HG03342 (cell line): ENCODE measurements around the gene FMO2.
A peak's percentile ranks its signal among the peaks of the same experiment; 100 is the strongest.

ENCODE experiments used
- ATAC-seq: cut with Tn5 transposase; IDR thresholded peaks from one replicate; pipeline ENCODE4 v1.9.1; 2021; ENCODE audit warnings: mild to moderate bottlenecking, moderate library complexity; ENCODE audit not compliant: unreplicated experiment

The FMO2 gene

DNA sequence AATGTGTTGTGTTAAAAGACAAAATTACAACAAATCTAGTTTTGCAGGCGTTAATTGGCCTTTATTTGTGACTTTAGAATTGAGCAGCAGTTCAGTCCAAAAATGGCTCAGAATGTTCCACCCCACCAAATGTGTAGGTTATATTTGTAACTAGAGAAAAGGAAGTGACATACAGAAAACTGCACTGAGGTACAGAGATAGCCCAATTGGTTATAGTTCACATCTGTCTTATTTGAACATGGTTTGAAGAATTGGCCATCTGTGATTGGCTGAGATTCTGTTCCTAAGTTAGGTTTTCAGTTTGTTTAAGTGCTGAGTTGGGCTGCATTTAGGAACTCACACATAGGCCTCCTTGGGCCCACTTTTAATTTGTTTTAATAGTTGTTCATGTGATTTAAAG, 12.0 kb upstream of the FMO2 start:
- no peak for ATAC-seq

DNA sequence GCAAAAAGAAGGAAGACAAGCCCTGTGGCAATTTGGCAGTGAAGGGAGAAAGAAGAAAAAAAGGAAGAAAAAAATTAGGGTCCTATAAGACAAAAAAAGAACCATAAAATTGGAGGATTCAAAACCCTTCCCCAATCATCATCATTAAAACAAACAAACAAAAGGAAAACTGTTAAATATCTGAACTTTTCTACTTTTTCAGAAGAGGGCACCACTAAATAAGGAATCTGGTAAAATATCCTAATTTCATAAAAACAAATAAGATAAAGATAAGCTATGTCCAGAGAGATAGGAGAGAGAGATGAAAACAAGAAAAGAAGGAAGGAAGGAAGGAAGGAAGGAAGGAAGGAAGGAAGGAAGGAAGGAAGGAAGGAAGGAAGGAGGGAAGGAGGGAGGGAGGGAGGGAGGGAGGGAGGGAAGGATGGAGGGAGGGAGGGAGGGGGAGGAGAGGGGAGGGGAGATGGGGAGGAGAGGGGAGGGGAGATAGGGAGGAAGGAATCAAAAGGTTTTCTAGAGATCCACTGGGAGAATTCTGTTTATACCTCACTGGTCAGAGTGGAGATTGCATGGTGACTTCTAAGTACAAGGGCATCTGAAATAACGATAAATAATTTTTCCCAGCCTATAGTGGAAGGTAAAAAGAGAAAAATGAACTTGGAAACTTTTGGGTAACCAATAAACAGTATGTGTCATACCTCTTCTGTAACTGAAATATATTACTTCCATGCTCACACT, 10.4 kb upstream of the FMO2 start:
- ATAC-seq: no peak

DNA sequence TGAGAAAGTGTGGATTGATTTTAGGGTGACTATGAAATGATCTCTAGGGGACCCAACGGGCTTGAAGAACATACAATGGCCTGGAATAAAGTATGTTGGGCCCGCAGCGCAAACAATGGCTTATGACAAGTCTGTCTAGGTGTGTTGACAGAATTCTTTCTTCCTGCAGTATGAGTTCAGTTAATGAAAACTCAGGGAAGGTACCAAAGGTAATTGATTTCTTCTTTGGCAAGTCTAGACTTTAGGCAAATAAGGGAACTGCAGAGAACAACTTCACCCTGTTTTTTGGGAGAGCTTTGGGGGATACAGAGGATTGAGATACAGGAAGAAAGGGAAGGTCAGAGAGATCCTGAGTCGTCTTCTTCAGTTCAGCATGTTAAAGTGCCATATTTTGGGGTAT, 7.8 kb upstream of the FMO2 start:
- no peak for ATAC-seq

DNA sequence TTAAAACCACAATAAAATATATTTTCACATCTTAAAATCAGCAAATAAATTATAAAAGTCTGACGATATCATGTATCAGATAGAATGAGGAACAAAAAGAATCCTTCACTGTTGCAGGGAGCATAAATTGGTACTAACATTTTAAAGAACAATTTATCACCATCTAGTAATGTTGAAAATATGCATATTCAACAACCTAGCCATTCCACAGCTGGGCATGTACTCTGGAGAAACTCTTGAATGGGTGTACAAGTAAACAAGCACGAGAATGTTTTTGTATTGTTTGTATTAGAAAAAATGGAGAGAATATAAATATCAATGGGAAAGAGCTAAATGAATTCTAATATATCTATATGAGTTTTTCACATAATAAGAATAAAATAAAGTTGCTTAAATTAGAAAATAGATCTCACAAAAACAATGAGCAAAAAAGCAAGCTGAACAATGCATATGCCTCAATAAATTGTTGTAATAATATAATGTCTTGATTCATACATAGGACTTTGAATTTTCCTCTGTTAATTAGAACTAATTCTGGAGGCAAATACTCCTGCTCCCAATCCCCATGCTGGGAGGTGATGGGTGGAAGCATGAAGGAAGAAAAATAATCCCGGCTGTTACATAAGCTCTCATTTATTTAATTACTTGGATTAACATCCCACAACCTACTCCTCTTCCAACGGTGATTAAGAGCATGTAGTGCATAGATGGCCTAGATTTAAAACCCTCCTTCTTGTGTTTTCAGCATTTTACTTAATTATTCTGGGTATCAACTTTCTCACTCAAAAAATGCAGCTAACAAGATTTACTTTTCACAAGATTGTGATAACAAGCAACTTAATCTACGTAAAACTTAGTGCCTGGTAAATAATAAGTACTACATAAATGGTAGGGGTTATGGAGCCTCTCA, 5.5 kb upstream of the FMO2 start:
- no peak for ATAC-seq

DNA sequence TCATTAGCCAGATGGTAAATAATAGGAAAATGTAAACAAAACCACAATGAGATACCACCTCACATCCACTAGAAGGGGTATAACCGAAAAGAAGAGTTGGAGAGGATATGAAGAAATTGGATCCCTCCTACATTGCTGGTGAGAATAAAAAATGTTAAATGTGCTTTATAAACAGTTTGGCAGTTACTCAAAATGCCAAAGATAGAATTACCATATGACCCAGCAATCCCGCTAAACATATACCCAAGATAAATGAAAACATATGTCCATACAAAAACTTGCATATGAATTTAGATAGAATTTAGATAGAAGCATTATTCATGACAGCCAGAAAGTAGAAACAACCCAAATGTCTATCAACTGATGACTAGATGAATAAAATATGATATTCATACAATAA, 4.4 kb upstream of the FMO2 start:
- no peak for ATAC-seq

DNA sequence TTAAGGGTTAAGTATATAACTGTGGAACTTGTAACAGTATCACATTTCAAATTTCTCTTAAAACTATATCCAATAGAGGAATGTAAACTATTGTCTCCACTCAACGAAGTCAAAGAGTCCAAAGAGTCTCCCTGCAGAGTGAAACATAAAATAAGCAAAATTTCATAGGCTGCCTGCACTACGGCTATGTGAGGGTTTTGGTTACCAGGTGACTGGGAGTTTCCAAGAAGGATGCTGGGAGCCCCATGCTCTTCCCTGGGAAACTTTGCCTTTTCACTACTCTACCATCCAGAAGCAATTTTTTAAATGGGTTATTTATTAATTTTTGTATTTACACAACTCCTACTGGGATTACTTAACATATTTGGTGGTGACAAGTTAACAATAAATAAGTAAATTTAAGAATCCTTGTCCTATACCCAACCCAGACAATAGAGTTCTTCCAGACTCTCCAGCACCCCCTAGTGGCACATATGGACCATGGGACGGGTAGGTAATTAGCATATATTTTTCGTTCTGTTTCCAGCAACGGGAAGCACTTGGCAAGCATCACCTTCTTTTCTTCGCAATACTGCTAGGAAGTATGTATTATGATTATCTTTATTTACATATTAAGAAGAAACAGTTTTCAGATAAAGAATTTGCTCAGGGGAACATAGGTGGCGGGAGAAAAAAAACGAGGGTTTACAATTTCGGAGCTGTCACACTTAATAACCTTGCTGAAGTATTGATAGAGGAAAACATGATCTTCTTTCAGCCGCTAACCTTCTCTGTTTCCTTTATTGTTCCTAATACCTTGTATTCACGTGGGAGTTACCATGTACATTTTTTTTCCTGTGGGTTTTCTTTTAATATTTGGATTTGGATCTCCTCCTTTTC, 3.5 kb downstream of the FMO2 start:
- ATAC-seq: peak; percentile 77

DNA sequence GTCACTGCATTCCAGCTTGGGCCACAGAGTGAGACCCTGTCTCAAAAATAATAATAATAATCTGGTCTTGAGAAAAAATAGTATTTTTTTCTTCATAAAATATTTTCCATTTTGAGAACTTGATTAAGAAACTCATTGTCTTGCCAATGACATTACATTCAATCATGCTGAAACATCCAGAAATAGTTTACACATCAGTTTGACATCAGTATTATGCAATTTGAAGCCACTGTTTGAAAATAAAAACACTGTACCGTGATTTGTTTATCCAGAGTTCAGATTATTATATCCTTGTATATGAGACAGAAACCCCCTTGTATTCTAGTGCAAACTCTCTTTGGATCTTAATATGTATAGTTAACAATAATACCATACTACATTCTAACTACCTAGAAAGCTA, 6.9 kb downstream of the FMO2 start:
- no peak for ATAC-seq

DNA sequence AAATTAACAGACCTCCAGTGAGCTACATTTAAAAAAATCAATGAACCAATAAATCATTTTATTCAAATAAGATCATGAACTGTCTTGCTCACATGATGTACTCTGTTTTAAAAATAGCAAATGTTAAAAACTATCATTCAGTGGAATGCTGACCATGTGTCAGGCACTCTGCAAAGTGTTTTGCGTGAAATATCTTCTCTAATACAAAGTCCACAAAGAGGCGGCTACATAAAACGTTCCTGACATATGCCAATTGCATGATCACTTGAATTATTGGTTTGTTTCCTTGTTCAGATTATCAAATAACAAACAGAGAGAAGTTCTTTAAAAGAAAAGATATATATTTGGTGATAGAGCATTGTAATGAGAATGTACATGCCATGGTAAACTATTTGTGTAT, 10.7 kb downstream of the FMO2 start:
- no peak for ATAC-seq

DNA sequence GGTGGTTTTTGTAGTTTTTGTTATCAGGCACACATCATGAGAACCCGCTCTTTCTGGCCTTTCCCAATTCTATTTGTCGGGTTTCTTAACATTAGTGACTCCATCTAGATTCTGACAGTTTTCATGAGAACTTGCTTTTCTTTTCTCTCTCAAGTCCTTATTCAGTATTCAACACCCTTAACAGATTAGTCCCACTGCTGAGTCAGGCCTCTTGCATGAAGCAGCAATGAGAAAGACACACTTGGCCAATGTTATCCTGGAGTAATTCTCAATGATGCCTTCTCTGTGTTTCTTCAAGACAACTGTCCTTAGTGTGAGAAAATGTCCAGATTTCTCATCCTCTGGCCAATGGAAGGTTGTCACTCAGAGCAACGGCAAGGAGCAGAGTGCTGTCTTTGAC, 11.3 kb downstream of the FMO2 start:
- ATAC-seq: no peak

DNA sequence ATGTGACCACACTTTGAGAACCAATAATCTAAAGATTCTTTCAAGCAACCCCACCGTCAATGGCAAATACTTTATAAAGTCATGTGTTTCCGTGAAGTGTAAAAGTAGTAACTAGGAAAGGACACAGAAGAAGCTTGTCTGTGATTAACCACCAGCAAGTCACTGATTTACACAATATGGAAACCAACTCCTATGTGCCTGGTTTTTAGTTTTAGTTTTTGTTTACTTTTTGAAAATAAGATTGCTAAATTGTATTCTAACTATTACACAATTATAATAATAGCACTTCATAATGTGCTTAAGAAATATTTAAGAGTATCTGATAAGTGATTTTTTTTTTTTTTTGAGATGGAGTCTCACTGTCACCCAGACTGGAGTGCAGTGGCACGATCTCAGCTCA, 13.0 kb downstream of the FMO2 start:
- no peak for ATAC-seq

DNA sequence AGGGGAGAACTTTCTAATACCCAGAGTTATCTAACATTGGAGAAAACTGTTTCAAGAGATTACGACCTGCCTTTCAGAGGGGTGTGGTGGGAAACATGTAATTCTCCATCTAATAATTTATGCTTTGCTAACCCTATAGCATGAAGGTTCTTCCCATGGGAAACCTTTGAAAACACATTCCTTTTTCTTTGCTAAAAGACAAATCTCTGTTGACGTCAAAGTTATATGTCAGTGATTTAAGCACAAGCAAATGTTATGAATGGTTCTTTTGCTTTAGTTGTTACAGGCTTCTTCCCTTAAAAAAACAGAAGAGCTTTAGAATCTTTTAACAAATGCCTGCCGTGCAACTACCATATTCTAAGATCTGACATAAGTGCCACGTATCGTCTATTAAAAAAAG, 19.2 kb downstream of the FMO2 start:
- ATAC-seq: no peak

DNA sequence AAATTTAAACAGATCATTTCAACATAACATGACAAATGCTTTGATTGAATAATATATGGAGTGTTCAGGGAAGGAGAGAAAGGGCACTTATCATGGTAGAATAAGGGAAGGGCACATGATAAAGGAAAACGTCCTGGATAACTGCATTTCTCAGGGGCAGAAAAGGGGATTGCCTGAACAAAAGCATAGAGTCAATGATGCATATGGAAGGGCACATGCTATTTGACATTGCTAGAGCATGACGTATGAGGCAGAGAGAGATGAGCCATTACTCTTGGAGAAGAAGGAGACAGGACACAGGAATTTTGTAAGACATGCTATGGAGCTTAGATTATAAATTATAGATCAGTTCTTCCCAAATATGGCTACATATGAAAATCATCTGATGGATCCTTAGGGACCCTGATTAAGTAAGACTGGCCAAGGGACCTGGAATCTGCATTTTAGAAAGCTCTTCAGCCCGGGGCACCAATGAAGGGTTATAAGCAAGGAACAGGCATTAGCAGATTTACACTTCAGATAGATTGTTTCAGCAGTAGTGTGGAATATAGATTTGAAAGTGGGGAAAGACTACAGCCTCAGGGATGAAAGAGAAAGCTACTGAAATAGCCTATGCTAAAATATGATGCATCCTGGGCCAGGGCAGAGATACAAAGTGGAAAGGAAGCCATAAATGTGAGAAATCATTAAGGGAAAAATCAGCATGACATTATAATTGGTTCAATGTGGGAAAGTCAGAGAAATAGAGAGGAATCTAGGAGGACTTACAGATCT, 21.3 kb downstream of the FMO2 start:
- no peak for ATAC-seq

DNA sequence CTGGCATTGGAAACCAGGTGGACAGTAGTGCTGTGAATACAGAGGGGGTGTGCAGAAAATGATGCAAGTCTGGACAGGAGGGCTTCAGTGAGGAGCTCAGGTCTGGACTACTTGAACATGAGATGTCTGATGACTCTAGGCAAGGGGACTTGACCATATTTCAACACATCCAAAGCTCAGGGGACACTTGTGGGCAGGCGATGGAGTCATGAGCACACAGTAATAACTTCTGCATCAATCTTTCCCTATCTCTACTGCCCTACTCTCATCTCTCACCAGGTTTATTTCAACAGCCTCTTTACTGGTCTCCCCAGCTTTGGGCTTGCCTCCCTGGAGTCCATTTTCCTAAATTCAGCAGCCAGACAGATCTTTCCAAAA, 21.9 kb downstream of the FMO2 start:
- no peak for ATAC-seq

DNA sequence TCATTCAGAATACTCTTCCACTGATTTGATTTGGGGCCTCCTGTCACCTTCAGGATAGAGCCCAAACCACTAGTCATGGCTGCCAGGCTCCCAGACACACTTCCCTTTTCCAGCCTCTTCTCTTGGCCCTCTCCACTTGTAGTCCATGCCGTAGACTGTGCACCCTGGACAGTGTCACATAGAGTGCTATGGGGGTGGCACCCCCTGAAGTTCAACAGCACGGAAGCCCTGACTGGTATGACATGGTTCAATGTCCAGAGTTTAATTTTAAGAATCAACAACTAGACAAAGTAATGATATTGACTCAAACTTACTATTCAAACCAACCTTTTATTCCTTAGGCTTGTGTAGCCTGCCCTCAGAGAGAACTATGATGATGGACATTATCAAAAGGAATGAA, 22.3 kb downstream of the FMO2 start:
- ATAC-seq: no peak

DNA sequence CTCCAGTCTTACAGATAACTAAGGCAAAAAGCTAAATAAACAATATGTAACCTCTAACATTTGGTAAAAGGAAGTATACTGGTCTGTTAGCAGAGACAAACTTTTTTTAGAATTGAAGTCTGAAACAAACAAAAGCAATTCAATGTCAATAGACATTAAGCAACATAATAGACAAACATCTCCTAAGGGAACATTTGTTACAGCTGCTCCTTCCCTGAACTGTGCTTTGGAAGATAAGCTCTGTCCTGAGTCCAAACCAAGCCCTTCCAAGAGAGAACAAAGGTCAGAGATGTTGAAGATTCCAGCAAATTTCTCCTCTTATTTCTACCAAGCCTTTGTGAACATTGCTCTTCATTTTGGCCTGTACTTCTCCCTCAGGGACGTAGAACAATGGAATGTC, 25.3 kb downstream of the FMO2 start:
- ATAC-seq: no peak

DNA sequence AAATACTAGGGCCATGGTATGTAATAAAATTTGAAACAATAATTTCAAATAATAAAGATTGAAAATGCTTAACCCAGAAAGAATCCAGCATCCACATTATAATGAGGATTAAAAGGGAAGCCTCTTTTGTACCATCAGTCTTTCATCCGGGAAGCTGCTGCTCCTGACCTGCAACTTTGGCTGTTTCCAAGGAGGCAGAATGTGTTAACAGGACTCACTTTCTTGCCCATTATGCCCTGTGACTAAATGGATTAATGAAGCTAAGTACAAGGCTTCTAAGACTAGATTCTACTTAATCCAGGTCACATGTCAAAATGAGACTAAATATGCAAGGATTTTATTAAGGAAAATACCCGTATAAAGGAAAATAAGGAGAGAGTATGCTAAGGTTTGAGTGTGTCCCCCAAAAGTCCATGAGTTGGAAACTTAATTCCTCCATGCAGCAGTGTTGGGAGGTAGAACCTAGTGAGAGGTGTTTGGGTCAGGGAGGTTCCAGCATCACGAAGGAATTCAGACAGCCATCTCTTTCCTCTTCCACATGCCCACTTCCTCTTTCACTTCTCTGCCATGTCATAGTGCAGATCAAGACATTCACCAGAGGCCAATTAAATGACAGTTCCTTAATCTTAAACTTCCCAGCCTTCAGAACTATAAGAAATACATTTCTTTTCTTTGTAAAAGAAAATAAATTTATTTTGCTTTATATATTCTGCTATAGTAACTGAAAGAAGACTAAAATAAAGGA, 27.7 kb downstream of the FMO2 start:
- ATAC-seq: no peak

DNA sequence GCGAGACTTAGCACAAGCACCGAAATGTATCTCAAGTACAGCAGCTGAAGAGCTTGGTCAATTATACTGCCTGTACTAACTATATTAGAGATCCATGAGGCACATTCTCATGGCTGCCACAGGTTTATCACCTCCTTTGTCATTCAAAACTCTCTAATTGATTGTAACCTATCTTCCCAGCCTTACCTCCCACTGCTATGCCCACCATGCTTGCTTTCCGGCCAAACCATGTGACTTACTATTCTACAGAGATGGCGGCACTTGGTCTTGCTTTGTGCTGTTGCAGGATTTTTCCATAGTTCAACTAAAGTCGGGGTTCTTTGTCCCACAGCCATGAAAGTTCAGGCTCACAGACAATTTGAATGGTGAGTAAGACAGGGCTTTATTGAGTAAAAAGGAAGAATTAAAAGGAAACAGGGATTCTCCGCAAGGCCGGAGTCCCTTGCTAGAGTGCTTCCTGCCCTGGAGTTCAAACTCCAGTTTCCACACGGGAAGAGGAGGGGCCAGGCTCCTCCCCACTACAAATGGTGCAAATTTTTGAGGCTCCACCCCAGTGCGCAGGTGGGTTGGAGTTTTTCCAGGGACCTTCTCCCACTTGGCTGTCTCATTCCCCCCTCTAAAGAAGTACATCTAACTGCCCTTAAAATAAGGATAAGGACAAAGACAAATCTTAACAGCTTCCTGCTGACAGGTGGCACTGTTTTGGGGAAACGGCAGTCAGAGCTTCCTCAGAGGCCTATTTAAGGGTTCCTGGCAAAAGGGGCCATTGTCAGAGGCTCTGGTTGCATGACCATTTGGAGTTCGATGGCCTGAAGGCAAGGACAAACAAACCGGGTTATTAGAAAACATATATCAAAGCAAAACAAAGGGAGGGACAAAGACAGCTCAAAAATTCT, 28.7 kb downstream of the FMO2 start:
- no peak for ATAC-seq

DNA sequence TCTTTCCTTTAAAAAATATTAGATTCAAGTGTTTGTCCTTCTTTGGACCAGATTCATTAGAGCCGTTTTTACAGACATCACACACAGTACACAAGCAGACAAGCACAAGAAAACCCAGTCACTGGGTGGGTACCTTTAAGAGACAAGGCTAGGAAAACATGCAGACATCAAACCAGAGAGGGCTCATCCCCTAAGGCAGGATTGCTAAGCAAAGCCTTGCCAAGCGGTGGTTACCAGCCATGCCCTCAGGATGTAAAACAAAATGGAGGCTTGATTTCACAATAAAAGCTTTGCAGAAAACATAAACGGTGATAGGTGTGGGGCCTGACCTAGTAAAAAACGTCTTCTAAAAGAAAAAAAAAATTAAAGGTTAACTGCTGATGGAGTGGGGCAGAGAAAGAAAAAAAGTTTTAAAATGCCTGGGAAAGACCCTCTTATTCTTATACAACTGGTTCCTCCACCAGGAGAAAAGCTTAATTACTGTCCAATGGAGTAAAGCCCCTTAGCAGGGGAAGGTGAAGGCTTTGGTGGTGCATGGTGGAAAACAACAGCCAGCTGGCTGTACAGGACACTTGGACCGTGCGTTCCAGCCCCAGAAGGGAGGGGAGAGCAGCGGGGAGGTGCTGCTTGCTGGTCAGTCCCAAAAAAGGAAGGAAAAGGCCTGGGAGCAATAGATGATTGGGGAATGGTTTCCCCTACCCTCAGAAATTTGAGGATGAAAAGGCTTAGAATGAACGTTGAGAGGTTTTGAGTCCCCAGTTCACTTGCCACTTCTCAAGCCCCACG, 32.8 kb downstream of the FMO2 start:
- no peak for ATAC-seq
